GM19397 (cell line): ENCODE data around the gene ICAM1.

Experiments
- ATAC-seq: cut with Tn5 transposase; IDR thresholded peaks from one replicate; pipeline ENCODE4 v1.9.1; 2021; ENCODE audit warnings: mild to moderate bottlenecking, moderate library complexity; ENCODE audit not compliant: unreplicated experiment

ICAM1 gene

DNA sequence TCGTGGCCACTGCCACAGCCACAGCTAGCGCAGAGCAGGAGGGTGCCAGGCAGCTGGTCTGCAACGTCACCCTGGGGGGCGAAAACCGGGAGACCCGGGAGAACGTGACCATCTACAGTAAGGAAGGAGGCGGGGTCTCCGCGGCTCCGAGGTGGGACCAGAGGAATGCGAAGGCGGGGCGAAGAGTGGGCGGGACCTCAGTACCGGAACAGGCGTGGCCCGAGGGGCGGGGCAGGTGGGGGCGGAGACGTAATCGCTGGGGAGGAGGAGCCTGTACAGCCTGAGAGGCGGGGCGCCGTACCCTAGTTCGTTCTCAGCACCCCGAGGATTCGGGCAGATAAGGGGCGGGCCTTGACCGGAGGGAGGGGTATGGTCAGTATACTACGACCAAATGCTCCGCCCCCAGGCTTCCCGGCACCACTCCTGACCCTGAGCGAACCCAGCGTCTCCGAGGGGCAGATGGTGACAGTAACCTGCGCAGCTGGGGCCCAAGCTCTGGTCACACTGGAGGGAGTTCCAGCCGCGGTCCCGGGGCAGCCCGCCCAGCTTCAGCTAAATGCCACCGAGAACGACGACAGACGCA lies 21.4 kb downstream of the ICAM1 start:
- peak; percentile 45 for ATAC-seq

DNA sequence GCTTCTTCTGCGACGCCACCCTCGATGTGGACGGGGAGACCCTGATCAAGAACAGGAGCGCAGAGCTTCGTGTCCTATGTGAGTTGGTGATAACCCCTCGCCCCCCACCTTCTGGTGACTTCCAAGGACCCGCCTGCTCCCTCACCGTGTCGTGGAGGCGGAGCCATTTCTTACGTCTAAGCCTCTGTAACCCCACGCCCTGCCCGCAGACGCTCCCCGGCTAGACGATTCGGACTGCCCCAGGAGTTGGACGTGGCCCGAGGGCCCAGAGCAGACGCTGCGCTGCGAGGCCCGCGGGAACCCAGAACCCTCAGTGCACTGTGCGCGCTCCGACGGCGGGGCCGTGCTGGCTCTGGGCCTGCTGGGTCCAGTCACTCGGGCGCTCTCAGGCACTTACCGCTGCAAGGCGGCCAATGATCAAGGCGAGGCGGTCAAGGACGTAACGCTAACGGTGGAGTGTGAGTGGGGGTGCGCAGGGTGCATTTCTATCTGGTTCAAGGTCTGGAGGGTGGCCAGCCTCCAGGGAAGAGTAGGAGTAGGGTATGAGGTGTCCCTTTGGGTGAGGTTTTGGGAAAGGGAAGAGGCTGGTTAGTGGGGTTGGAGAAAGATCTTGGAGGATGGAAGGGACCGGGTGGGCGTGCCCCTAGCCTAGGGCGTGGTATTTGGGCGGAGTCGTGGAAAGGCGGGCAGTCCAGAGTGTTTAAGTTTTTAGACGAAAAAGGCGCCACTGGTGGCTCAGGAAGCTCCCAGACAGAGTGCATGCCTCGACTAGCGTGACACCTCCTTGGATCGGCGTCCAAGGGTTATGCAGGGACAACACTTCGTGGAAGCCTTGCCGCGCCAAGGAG lies 22.1 kb downstream of the ICAM1 start:
- no peak for ATAC-seq

DNA sequence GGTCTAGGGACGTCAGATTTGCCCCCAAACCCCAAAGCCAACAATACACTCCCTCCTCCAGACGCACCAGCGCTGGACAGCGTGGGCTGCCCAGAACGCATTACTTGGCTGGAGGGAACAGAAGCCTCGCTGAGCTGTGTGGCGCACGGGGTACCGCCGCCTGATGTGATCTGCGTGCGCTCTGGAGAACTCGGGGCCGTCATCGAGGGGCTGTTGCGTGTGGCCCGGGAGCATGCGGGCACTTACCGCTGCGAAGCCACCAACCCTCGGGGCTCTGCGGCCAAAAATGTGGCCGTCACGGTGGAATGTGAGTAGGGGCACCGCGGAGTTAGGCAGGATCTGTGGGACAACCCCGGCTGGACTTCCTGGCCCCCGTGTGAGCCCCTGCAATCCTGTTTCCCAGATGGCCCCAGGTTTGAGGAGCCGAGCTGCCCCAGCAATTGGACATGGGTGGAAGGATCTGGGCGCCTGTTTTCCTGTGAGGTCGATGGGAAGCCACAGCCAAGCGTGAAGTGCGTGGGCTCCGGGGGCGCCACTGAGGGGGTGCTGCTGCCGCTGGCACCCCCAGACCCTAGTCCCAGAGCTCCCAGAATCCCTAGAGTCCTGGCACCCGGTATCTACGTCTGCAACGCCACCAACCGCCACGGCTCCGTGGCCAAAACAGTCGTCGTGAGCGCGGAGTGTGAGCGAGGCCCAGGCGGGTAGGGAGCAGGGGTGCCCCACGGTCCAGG lies 22.9 kb downstream of the ICAM1 start:
- no peak for ATAC-seq

DNA sequence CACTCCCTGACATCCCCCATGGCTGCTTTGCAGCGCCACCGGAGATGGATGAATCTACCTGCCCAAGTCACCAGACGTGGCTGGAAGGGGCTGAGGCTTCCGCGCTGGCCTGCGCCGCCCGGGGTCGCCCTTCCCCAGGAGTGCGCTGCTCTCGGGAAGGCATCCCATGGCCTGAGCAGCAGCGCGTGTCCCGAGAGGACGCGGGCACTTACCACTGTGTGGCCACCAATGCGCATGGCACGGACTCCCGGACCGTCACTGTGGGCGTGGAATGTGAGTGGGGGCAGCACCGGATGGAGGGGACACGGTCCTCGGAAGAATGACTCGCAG lies 23.4 kb downstream of the ICAM1 start:
- ATAC-seq = no peak

DNA sequence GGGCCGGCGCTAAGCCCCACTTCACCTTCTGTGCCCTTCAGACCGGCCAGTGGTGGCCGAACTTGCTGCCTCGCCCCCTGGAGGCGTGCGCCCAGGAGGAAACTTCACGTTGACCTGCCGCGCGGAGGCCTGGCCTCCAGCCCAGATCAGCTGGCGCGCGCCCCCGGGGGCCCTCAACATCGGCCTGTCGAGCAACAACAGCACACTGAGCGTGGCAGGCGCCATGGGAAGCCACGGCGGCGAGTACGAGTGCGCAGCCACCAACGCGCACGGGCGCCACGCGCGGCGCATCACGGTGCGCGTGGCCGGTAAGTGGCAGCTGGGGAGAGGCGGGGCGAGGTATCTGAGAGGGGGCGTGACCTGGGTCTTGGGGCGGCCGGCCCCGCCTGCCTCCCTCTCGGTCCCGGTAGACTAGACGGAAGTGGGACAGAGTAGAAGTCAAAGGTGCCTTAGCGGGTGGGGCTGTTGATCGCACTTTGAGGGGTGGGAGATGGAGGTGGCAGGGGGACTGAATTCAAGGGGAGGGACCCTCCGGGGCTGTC lies 24.5 kb downstream of the ICAM1 start:
- ATAC-seq = no peak

DNA sequence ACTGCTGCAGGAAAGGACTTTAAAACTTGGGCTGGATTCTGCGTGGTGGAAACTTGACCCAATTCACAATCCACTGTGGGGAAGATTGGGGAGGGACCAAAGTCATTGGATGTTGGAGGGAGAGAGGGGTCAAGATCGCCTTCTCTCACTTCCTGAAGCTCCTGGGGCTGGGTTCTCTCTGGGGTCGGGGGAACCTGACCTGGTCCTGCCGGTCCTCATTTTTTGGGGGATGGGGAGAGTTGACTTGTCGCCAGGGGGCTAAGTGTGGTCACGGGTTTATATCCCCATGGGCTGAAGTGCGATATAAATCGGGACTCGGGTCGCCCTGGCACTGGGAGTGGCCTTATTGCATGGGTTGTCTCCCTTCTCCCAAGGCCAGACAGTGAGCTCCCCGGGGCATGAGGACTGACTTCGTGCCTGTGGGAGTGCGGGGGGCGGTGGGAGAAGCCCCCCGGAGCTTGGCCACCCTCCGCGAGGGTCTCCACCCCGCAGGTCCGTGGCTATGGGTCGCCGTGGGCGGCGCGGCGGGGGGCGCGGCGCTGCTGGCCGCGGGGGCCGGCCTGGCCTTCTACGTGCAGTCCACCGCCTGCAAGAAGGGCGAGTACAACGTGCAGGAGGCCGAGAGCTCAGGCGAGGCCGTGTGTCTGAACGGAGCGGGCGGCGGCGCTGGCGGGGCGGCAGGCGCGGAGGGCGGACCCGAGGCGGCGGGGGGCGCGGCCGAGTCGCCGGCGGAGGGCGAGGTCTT lies 25.1 kb downstream of the ICAM1 start:
- no peak for ATAC-seq

DNA sequence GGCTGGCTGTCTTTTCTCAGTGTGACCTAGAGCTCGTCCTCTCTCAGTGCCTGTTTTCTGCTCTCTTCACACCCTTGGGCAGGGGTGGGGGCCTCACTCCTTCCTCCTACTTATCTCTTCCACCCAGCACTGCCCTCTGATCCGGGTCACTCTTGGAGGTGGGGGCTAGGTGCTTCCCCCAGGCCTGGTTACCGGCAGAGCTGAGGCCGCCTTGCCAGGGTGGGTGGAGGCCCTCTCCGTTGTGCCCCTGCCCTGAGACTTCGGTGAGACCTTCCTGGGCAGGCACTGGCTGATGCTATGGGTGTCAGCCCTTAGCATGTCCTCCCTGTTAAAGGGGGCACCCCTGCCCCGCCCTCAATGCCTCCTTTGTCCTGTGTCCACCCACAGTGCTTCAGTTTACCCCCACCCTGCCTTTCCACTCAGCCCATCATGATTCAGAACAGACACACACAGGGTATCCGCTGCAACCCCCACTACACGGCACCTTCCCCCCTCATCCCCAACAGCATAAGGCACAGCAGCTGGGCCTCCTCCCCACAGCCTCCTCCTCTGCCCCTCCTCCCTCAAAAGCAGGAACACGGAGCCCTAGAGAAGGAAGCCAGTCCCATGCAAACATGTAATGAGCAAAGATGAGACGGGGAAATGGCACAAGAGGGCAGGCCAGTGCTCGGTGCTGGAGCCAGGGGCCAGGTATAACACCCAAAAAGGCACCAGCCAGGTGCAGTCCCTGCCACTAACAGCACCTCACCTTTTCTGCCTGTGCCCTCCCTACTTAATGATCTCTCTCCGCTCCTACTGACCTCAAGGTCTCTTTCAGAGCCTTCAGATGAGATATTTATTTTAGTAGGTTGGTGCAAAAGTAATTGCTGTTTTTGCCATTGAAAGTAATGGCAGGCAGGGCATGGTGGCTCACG lies 28.9 kb downstream of the ICAM1 start:
- no peak for ATAC-seq

DNA sequence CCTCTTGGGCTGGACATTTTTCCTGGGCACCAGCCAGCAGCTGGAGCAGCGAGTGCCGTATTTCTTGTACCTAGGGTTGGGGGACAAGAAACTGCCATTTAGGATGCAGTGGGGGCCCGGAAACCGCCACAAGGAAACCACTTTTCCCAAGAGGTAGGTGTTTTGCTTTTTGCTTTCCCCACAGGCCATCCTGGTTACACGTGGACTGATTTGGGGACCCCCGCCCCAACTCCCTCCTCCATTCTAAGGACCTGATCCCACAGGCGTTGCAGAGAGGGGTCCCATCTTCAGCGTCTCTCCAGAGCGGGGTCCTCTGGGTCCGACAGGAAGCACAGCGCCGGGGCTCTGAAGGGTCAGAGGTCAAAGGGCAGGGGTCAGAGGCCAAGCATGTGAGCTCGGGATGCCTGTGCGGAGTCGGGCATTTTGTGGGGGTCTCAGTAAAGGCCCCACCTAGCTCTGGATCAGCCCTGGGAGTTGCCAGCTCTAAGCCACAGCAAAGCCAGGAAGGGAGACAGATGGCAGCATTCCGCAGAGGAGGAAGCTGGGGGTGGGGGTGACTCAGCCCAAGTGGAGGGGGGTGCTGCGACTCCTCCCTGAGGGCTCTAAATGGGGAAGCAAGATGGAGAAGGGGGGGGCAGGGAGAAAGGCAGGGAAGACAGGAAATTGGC lies 34.4 kb downstream of the ICAM1 start:
- no peak for ATAC-seq

DNA sequence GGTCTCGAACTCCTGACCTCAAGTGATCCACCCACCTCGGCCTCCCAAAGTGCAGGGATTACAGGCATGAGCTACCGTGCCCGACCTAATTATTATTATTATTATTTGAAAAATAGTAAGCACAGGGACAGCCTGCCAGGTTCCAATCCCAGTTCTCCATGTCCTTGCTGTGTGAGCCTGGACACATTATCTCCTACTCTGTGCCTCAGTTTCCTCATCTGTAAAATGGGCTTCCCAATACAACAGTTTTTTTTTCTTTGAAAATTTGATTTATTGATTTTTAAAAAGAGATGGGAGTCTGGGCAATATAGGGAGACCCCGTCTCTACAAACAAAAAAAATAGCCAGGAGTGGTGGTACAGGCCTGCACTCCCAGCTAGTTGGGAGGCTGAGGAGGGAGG lies 35.4 kb downstream of the ICAM1 start:
- ATAC-seq = no peak

DNA sequence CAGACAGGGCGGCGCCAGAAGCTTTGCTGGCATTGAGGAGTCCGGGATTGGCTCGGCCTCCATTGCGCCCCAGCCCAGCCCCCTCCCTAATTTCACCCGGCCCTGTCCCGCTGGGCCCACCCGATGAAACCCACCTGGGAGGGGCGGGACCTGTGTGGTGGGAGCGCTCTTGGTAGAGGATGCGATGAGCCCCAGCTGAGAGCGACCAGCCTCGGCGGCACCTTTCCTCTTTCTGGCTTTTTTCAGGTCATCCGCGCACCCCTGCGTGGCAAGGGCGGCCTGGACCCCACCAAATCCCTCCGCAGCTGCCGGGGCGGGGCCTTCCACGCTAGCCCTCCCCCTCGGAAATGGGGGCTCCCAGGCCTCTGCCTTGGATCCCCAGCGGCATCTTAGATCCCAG lies 38.5 kb downstream of the ICAM1 start, which contains the start of gene ZGLP1:
TSS of gene ZGLP1 (minus strand) at position 393 of the 400 bp plus-strand sequence.
- no peak for ATAC-seq

DNA sequence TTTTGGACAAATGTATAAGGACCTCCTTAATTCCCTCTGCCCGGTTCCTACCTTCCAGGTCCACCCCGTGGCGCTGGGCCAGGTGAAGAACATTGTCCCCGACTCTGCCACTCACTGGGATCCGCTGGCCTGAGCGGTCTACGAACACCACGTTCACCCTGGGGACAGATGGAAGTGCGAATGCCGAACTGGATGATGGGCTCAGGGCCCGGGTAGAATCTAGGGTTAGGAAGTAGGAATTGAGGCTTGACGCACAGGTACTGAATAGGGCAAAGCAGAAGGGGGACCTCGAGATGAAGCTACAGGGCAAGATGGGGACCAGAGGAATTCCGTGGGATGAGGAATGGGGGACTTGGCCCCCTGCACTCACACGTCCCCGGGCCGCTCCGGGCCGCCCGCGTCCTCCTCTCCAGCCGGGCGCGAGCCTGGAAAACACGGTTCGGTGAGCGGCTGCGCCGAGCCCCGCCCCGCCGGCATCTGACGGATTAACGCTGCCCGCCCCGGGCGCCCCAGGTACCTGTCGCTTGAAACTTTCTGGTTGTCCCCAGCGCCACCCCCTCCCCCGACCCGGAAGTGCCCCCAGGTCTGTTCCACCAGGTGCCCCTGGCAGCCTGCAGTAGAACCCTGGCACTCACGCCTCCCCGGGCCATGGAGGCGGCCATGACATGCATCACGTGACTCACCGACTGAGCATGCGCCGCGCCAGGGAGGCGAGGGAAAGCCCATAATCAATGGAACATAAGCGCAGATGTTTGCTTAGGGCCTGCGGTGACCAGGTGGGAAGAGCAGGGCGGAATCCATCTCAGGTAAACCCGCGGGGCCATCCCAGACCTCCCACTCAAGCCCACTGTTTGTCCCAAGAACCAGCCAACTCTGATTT lies 44.7 kb downstream of the ICAM1 start, which contains the start of gene FDX2:
TSS of gene FDX2 (minus strand) at position 681 of the 880 bp plus-strand sequence. CDS start at position 662, 19 bp downstream.
- peak; percentile 68 for ATAC-seq

DNA sequence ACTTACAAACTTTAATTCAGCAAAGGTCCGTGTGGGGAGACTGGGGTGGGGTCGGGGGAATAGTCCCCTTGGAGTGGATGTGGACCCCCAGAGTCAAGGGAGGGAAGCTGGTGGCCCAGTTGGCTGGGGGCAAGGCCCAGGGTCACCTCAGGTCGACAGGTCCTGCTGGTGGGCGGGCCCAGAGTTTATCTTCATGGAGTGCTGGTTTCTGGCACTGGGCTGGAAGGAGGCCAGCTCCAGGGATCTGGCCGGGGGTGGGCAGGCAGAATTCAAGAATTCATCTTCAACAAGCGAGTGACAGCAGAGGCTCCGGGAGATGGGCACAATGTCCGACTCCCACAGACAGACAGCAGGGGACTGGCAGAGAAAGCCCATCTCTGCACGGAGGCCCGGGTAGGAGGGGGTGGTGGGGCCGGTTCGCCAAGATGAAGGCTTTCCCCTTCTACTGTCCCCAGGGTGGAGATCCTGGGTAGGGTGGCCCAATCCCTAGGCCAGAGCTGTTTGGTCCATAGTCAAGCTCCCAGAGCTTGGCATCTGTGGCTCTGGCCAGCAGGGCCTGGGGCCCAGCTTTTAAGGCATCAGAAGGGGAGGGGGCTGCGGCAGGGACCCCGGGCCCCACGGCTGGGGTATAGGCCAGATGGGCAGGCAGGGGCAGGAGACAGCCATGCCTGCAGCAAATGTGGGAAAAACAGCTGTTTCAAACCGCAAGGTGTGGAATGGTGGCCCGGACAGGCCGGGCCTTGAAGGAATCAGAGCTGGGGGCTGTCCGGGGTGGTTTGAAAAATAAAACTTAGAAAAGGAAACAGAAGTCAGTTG lies 45.5 kb downstream of the ICAM1 start:
- no peak for ATAC-seq

DNA sequence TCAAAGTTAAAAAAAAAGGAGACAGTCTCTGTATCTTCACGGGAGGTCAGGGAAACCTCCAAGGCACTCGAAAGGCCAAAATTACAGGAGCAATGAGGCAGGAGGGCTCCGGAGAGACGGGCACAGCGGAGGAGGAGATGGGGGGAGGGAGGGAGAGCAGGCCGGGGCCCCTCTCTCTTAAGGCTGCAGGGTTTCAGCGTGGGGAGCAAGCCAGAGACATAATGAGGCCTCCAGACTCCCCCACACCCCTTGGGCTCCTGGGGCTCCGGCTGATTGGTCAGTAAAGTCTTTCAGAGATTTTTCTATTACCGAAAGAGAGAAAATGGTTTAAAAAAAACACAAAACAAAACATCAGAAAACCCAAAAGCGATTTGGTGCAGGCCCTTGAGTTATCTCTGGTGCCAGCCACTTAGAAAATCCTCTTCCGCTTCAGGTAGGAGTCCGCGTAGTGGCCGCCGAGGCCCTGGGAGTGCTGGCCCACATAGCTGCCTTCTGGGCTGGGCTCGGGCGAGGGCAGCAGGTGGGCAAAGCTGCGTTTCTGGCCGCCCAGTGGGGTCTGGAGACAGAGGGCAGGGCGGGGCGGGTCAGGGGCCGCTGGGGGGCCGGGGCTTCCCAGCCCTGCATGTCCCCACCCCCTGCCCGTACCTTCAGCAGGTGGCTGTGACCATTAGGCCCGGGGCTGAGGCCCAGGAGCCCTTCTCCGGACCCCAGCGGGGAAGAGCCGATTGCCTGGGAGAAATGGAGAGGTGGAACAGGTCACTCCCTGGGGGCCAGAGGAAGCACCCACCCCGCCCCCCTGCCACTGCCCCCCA lies 46.3 kb downstream of the ICAM1 start:
- ATAC-seq = no peak

DNA sequence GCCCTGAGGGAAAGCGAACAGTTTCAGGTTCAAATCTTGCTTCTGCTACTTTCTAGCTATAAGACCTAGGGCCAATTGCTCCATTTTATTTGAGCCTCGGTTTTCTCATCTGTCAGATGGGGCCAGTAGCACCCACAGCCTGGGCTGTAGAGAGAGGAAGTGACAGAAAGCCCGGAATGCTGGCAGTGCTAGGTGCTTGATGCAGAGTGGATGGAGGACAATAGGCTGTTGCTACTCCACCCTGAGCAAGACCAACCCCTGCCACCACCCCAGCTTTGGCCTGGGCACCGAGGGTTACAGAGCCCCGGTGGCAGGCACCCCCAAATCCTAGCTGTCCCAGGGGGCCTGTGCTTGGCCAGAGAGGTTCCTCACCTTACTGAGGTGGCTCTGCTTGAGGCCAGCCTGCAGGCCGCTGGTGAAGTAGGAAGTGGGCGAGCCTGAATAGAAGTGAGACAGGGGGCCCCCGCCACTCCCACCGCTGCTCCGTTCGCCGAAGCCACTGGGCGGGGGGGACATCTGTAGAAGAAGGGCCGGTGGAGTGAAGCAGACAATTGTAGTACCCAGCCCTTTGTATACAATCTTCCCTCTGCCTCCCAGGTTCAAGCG lies 47.0 kb downstream of the ICAM1 start:
- no peak for ATAC-seq

DNA sequence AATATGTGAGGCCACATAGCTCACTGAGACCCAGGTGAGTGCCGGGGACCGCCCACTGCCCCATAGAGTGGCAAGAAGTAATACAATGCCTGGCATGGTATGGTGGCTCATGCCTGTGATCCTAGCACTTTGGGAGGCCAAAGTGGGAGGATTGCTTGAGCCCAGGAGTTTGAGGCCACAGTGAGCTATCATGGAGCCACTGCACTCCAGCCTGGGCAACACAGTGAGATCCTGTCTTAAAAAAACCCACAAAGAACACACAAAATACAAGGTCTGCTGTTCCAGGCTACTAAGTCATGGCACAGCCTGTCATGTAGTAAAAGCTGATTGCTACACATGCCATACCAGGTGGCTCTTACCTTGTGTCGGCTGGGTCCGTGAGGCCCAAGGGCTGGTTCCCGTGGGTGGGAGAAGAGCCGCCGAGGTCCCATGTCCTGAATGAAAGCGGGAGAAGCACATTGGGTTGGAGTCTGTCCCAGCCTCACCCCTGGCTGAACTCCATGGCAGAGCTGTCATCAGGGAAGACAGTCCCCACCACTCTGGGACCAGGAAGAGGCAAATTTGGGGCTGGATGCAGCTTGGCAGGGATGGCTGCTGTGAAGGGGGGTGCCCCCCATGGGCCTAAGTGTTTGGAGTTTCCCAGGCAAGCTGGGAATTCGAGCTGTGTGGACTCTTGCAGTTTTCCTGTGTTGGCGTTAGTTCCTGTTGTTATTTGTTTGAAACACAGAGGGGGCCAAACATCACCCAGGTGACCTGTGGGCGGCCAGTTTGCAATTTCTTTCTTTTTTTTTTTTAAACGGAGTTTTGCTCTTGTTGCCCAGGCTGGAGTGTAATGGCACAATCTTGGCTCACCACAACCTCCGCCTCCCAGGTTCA lies 48.1 kb downstream of the ICAM1 start:
- no peak for ATAC-seq
